ENCODE results near the gene SMC1B.
"Not testable (repeated sequence)": the region's sequence is repeated elsewhere in the genome, so short reads cannot be mapped to it uniquely, and the experiment has no call there.

The SMC1B gene

GRCh38 chr22:45359627-45360026 lies 53.8 kb downstream of the SMC1B start:
- Histone ChIP-seq H3K27me3 (ENCODE audit: control insufficient read depth, insufficient read depth, low read length) (peaks cover 34% of the 10 kb centered on the region), H3K36me3 (ENCODE audit: insufficient read depth, low read length) (no peaks in the 10 kb centered on the region), H3K9ac (ENCODE audit: low read depth, low read length) (no peak overlapping the region), H3K4me1 (ENCODE audit: control insufficient read depth, insufficient read depth, low read length) (no peaks in the 10 kb centered on the region), H3K9me3 (replicated peaks; ENCODE audit: low read length) (no peaks in the 10 kb centered on the region), H3K4me2 (ENCODE audit: low read length) (no peak overlapping the region), H3K4me3 (ENCODE audit: low read length) (no peak overlapping the region)

- H3K9ac ChIP-seq (ENCODE audit: low read depth, low read length), result no peak overlapping the region
- no peak overlapping the region for H3K4me3 ChIP-seq (ENCODE audit: low read length)
- no peaks in the 10 kb centered on the region for H3K9me3 ChIP-seq (replicated peaks; ENCODE audit: low read length)
- peaks cover 31% of the 10 kb centered on the region for H3K27me3 ChIP-seq (ENCODE audit: control insufficient read depth, insufficient read depth, low read length)
- no peak overlapping the region for H3K4me2 ChIP-seq (ENCODE audit: low read length)
- no peaks in the 10 kb centered on the region for H3K36me3 ChIP-seq (ENCODE audit: insufficient read depth, low read length)
- H3K4me1 ChIP-seq (ENCODE audit: control insufficient read depth, insufficient read depth, low read length), result no peaks in the 10 kb centered on the region
Measured at GRCh38 chr22:45358127-45358526, 55.3 kb downstream of the SMC1B start.

GRCh38 chr22:45357490-45357889 lies 55.9 kb downstream of the SMC1B start:
- Histone ChIP-seq H3K36me3 (ENCODE audit: insufficient read depth, low read length) (no peaks in the 10 kb centered on the region), H3K27me3 (ENCODE audit: control insufficient read depth, insufficient read depth, low read length) (peaks cover 31% of the 10 kb centered on the region), H3K4me3 (ENCODE audit: low read length) (no peak overlapping the region), H3K9me3 (replicated peaks; ENCODE audit: low read length) (no peaks in the 10 kb centered on the region), H3K9ac (ENCODE audit: low read depth, low read length) (no peak overlapping the region), H3K4me1 (ENCODE audit: control insufficient read depth, insufficient read depth, low read length) (peaks cover 3% of the 10 kb centered on the region), H3K4me2 (ENCODE audit: low read length) (no peak overlapping the region)

- H3K4me2 ChIP-seq (ENCODE audit: low read length), result no peak overlapping the region
- peaks cover 7% of the 10 kb centered on the region for H3K27me3 ChIP-seq (ENCODE audit: control insufficient read depth, insufficient read depth, low read length)
Measured at GRCh38 chr22:45353786-45354185, 59.6 kb downstream of the SMC1B start.

GRCh38 chr22:45352757-45353156 lies 60.6 kb downstream of the SMC1B start:
- not testable (repeated sequence) for H3K9ac ChIP-seq (ENCODE audit: low read depth, low read length); H3K9me3 ChIP-seq (replicated peaks; ENCODE audit: low read length); H3K4me2 ChIP-seq (ENCODE audit: low read length); H3K4me3 ChIP-seq (ENCODE audit: low read length); H3K36me3 ChIP-seq (ENCODE audit: insufficient read depth, low read length); H3K27me3 ChIP-seq (ENCODE audit: control insufficient read depth, insufficient read depth, low read length); H3K4me1 ChIP-seq (ENCODE audit: control insufficient read depth, insufficient read depth, low read length)

More at GRCh38 chr22:45353786-45354185, 59.6 kb downstream of the SMC1B start:
- H3K36me3 ChIP-seq (ENCODE audit: insufficient read depth, low read length), result no peaks in the 10 kb centered on the region
- H3K9ac ChIP-seq (ENCODE audit: low read depth, low read length), result no peak overlapping the region
- H3K9me3 ChIP-seq (replicated peaks; ENCODE audit: low read length), result no peaks in the 10 kb centered on the region
- H3K4me3 ChIP-seq (ENCODE audit: low read length), result no peak overlapping the region
- H3K4me1 ChIP-seq (ENCODE audit: control insufficient read depth, insufficient read depth, low read length), result peaks cover 3% of the 10 kb centered on the region

GRCh38 chr22:45351956-45352355 lies 61.4 kb downstream of the SMC1B start:
- no peaks in the 10 kb centered on the region for H3K9me3 ChIP-seq (replicated peaks; ENCODE audit: low read length)
- peaks cover 3% of the 10 kb centered on the region for H3K4me1 ChIP-seq (ENCODE audit: control insufficient read depth, insufficient read depth, low read length)
- H3K4me2 ChIP-seq (ENCODE audit: low read length), result no peak overlapping the region
- no peaks in the 10 kb centered on the region for H3K27me3 ChIP-seq (ENCODE audit: control insufficient read depth, insufficient read depth, low read length)
- H3K4me3 ChIP-seq (ENCODE audit: low read length), result no peak overlapping the region
- H3K36me3 ChIP-seq (ENCODE audit: insufficient read depth, low read length), result no peaks in the 10 kb centered on the region
- H3K9ac ChIP-seq (ENCODE audit: low read depth, low read length), result no peak overlapping the region

- no peak overlapping the region for H3K4me2 ChIP-seq (ENCODE audit: low read length)
- no peaks in the 10 kb centered on the region for H3K36me3 ChIP-seq (ENCODE audit: insufficient read depth, low read length)
- no peak overlapping the region for H3K9ac ChIP-seq (ENCODE audit: low read depth, low read length)
- no peaks in the 10 kb centered on the region for H3K27me3 ChIP-seq (ENCODE audit: control insufficient read depth, insufficient read depth, low read length)
- H3K9me3 ChIP-seq (replicated peaks; ENCODE audit: low read length), result no peaks in the 10 kb centered on the region
- peaks cover 3% of the 10 kb centered on the region for H3K4me1 ChIP-seq (ENCODE audit: control insufficient read depth, insufficient read depth, low read length)
- H3K4me3 ChIP-seq (ENCODE audit: low read length), result no peak overlapping the region
Measured at GRCh38 chr22:45349916-45350315, 63.5 kb downstream of the SMC1B start.

- no peak overlapping the region for H3K4me3 ChIP-seq (ENCODE audit: low read length)
- no peaks in the 10 kb centered on the region for H3K27me3 ChIP-seq (ENCODE audit: control insufficient read depth, insufficient read depth, low read length)
- H3K36me3 ChIP-seq (ENCODE audit: insufficient read depth, low read length), result peaks cover 16% of the 10 kb centered on the region
Measured at GRCh38 chr22:45344334-45344733, 69.1 kb downstream of the SMC1B start.

GRCh38 chr22:45343143-45343542 lies 70.3 kb downstream of the SMC1B start:
- no peaks in the 10 kb centered on the region for H3K4me1 ChIP-seq (ENCODE audit: control insufficient read depth, insufficient read depth, low read length)
- no peak overlapping the region for H3K4me2 ChIP-seq (ENCODE audit: low read length)
- H3K27me3 ChIP-seq (ENCODE audit: control insufficient read depth, insufficient read depth, low read length), result no peaks in the 10 kb centered on the region
- H3K36me3 ChIP-seq (ENCODE audit: insufficient read depth, low read length), result peaks cover 16% of the 10 kb centered on the region
- no peaks in the 10 kb centered on the region for H3K9me3 ChIP-seq (replicated peaks; ENCODE audit: low read length)
- no peak overlapping the region for H3K4me3 ChIP-seq (ENCODE audit: low read length)
- no peak overlapping the region for H3K9ac ChIP-seq (ENCODE audit: low read depth, low read length)

More at GRCh38 chr22:45344334-45344733, 69.1 kb downstream of the SMC1B start:
- Histone ChIP-seq H3K4me2 (ENCODE audit: low read length) (no peak overlapping the region), H3K9ac (ENCODE audit: low read depth, low read length) (no peak overlapping the region), H3K9me3 (replicated peaks; ENCODE audit: low read length) (no peaks in the 10 kb centered on the region), H3K4me1 (ENCODE audit: control insufficient read depth, insufficient read depth, low read length) (no peaks in the 10 kb centered on the region)

GRCh38 chr22:45341498-45341897 lies 71.9 kb downstream of the SMC1B start:
- Histone ChIP-seq H3K36me3 (ENCODE audit: insufficient read depth, low read length) (peaks cover 17% of the 10 kb centered on the region), H3K4me2 (ENCODE audit: low read length) (no peak overlapping the region), H3K4me1 (ENCODE audit: control insufficient read depth, insufficient read depth, low read length) (peaks cover 11% of the 10 kb centered on the region), H3K9me3 (replicated peaks; ENCODE audit: low read length) (no peaks in the 10 kb centered on the region), H3K27me3 (ENCODE audit: control insufficient read depth, insufficient read depth, low read length) (no peaks in the 10 kb centered on the region), H3K9ac (ENCODE audit: low read depth, low read length) (no peak overlapping the region), H3K4me3 (ENCODE audit: low read length) (no peak overlapping the region)

- H3K9me3 ChIP-seq (replicated peaks; ENCODE audit: low read length), result no peaks in the 10 kb centered on the region
- no peak overlapping the region for H3K9ac ChIP-seq (ENCODE audit: low read depth, low read length)
- H3K4me1 ChIP-seq (ENCODE audit: control insufficient read depth, insufficient read depth, low read length), result peaks cover 18% of the 10 kb centered on the region
- no peak overlapping the region for H3K4me2 ChIP-seq (ENCODE audit: low read length)
- no peak overlapping the region for H3K4me3 ChIP-seq (ENCODE audit: low read length)
- H3K36me3 ChIP-seq (ENCODE audit: insufficient read depth, low read length), result peaks cover 18% of the 10 kb centered on the region
- H3K27me3 ChIP-seq (ENCODE audit: control insufficient read depth, insufficient read depth, low read length), result no peaks in the 10 kb centered on the region
Measured at GRCh38 chr22:45340323-45340722, 73.1 kb downstream of the SMC1B start.

GRCh38 chr22:45338795-45339194 lies 74.6 kb downstream of the SMC1B start:
- no peaks in the 10 kb centered on the region for H3K9me3 ChIP-seq (replicated peaks; ENCODE audit: low read length)
- no peak overlapping the region for H3K4me3 ChIP-seq (ENCODE audit: low read length)
- H3K4me1 ChIP-seq (ENCODE audit: control insufficient read depth, insufficient read depth, low read length), result peaks cover 18% of the 10 kb centered on the region
- H3K4me2 ChIP-seq (ENCODE audit: low read length), result no peak overlapping the region
- H3K9ac ChIP-seq (ENCODE audit: low read depth, low read length), result no peak overlapping the region
- no peaks in the 10 kb centered on the region for H3K27me3 ChIP-seq (ENCODE audit: control insufficient read depth, insufficient read depth, low read length)
- H3K36me3 ChIP-seq (ENCODE audit: insufficient read depth, low read length), result peaks cover 18% of the 10 kb centered on the region

Data from skeletal muscle satellite cell (primary cell).